22Rv1 (cell line): ENCODE measurements around the gene SUPT5H.

Experiments used
- H3K27ac ChIP-seq: fragments of 450-650 bp; 2 replicates; pipeline ENCODE4 v1.5.1; 2017
- CTCF ChIP-seq: fragments of 450-650 bp; IDR thresholded peaks from 2 replicates; pipeline ENCODE4 v1.5.1; 2017; ENCODE audit warnings: mild to moderate bottlenecking
- ZFX ChIP-seq: fragments of 450-650 bp; IDR thresholded peaks from 2 replicates; pipeline ENCODE4 v1.6.1; 2017; ENCODE audit warnings: antibody characterized with exemption, borderline replicate concordance

The SUPT5H gene

GRCh38 chr19:39481229-39481545, 35.8 kb downstream of the SUPT5H start:
- TF ChIP-seq ZFX, result no peak
- no peak for TF ChIP-seq CTCF
- peak overlapping the region; percentile 73 for H3K27ac ChIP-seq

- TF ChIP-seq CTCF, result no peak
- no peak for TF ChIP-seq ZFX
- peak overlapping the region; percentile 73 for H3K27ac ChIP-seq
Observed at GRCh38 chr19:39481676-39482075, 36.3 kb downstream of the SUPT5H start.

GRCh38 chr19:39483141-39483540, 37.8 kb downstream of the SUPT5H start:
- no peak for TF ChIP-seq ZFX
- TF ChIP-seq CTCF, result no peak
- no peak overlapping the region for H3K27ac ChIP-seq

- TF ChIP-seq ZFX, result no peak
- TF ChIP-seq CTCF, result no peak
- no peak overlapping the region for H3K27ac ChIP-seq
Observed at GRCh38 chr19:39489756-39490155, 44.4 kb downstream of the SUPT5H start.

- TF ChIP-seq CTCF (no peak), ZFX (no peak)
- no peak overlapping the region for H3K27ac ChIP-seq
Observed at GRCh38 chr19:39492225-39492624, 46.8 kb downstream of the SUPT5H start.

GRCh38 chr19:39492788-39493187, 47.4 kb downstream of the SUPT5H start:
- H3K27ac ChIP-seq, result no peak overlapping the region
- TF ChIP-seq CTCF (no peak), ZFX (no peak)

GRCh38 chr19:39494661-39495060, 49.3 kb downstream of the SUPT5H start:
- no peak for TF ChIP-seq ZFX
- no peak for TF ChIP-seq CTCF
- no peak overlapping the region for H3K27ac ChIP-seq
